NCI-H1436 (cell line): ENCODE measurements around the gene SF1.

Experiments
- DNase-seq: peaks from one replicate; lab custom pipeline; 2025; lab: John Stamatoyannopoulos, UW

Gene SF1

GRCh38 chr11:64762277-64762673 is 16.1 kb downstream of the SF1 start:
- DNase-seq = no peak

- no peak for DNase-seq
These were observed 17.5 kb downstream of the SF1 start for GRCh38 chr11:64760759-64761420.

GRCh38 chr11:64759722-64760719 is 18.3 kb downstream of the SF1 start, which contains the start of gene PYGM:
TSS of gene PYGM (minus strand) at chr11:64759974. CDS start at chr11:64759898, 76 bp downstream.
- DNase-seq = no peak

- DNase-seq = no peak
These were observed 19.1 kb downstream of the SF1 start for GRCh38 chr11:64759131-64759721.

DNA sequence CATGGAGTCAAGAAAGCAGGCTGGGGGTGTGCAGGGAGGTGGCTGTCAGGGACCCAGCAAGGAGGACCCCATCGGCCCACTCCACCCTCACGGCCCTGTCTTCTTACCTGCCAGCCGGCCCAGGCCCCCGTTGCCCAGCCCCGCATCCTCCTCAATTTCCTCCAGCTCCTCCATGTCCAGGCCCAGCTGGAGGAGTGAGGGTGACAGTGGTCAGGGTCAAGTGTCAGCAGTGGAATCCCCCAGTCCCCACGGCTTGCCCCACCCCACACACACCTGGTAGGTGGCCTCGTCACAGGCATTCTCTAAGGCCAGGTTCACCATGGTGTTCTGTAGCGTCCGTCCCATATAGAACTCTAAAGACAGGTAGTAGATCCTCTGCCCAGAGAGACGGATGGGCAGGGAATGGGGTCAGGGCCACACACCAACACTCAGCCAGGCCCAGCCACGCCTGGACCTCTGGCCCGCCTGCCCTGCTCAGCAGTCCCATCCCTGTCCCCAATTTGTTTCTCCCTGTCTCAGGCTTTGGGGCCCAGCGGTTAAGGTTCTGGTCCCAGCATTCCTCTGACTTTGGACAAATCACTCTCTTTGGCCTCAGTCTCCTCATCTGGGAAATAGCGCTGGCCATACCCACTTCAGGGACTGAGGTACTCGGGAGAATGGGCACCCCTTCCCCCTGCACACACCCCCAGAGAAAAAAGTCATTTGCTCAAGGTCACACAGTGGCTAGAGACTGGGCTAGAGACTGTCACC is 19.8 kb downstream of the SF1 start:
- no peak for DNase-seq

DNA sequence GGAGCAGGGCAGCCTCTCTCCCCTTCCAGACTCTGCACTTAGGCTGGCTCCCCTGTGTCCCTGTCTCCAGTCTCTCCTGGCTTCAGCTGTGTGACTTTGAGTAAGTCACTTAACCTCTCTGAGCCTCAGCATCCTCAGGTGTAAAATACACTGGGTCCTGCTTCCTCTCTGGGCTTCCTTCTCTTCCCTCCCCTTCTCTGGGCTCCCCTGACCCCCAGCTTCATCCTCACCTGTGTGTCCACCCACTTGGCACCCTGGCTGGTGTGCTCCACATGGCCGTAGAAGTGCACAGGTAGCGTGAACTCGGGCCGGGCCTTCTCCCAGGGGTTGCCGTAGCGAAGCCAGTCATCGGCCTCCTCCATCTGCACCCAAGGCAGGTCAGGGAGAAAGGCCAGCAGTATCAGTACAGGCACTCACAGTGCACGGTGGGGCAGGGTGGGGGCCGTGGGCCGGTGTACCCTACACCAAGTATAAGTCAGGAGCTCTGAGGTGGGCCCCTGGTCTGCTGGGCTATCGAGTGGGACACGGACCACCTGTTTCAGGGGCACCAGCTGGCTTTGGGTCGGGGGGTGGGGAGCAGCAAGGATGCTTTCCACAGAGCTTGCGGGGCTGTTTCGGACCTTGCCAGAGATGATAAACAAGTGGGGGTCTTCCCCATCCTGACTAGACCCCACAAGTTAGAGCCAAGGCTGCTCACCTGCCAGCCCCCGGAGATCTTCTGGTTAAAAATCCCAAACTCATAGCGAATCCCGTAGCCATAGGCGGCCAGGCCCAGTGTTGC is 20.6 kb downstream of the SF1 start:
- no peak for DNase-seq

GRCh38 chr11:64755681-64756361 is 22.5 kb downstream of the SF1 start:
- no peak for DNase-seq

DNA sequence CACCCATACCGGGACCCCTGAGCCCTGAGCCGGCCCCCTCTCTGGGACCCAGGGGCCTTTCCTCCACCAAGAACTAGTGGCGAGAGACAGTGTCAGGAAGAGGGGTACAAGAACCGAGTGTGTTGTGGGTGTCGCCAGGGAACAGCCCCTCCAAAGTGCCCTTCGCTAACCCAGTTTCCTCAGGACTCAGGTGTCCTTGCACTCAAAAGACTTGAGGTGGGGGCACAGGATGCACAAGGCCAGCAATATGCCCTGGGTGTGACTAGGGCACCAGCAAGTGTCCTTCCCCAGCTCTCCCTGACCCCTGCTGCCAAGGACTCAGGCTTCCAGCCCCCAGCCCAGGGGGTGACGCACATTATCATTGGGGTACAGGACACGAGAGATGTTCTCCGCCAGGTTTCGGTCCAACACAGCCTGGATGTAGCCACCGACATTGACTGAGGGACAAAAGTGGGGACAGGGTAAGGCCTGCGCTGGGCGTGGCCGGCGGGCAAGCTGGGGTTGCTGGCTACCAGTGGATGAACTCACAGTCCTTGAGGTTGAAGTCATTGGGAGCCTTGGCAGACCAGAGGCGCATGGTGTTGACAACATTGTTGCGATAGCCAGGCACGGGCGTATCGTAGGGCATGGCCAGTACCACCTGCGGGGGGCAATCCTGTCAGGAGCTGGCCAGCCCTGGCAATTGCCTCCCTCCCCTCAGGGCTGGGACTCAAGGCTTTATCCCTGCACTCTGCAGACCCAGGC is 23.3 kb downstream of the SF1 start:
- DNase-seq = no peak

- no peak for DNase-seq
These were observed 24.0 kb downstream of the SF1 start for GRCh38 chr11:64754124-64754918.

DNA sequence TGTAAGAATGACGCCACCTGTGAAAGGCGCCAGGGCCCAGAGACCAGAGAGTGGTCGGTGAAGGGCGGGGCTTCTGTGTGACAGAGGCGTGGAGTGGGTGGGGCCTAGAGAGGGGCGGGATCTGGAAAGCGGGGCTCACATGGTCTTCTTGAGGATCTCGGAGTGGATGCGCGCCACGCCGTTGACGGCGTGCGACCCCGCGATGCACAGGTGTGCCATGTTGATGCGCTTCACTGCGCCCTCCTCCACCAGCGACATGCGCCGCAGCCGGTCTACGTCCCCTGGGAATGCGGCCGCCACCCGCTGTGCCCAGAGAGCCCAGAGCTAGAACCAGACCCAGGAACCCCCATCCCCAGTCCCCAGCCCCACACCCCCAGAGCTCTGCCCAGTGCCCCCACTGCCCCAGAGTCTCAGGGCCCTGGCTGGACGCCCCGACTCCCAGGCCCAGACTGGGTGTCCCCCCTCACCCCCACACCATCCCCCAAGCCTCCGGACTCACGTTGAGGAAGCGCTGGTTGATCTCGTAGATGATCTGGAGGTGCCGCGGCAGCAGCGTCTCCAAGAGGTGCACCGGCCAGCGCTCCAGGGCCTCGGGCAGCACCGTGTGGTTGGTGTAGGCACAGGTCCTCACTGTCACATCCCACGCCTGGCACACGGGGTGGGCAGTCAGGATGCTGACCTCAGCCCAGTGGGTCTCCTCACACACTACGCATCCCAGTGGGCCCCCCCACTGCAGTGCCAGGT is 24.8 kb downstream of the SF1 start:
- no peak for DNase-seq

DNA sequence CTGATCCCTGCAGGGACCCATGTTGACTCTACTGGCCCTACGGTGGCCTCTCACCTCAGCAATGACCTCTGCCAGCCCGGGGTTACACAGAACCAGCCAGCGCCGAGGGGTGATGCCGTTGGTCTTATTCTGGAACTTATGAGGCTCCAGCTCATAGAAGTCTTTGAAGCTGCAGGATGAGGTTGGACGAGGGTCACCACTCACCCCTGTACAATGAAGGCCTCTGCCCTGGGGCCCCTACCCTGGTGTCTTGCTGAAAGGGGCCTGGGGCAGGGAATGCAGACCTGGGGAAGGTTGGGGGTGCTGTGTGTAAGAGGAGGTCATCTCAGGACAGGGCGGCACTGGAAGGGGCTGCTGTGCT is 25.3 kb downstream of the SF1 start:
- no peak for DNase-seq

GRCh38 chr11:64752175-64752970 is 26.0 kb downstream of the SF1 start:
- DNase-seq = no peak

DNA sequence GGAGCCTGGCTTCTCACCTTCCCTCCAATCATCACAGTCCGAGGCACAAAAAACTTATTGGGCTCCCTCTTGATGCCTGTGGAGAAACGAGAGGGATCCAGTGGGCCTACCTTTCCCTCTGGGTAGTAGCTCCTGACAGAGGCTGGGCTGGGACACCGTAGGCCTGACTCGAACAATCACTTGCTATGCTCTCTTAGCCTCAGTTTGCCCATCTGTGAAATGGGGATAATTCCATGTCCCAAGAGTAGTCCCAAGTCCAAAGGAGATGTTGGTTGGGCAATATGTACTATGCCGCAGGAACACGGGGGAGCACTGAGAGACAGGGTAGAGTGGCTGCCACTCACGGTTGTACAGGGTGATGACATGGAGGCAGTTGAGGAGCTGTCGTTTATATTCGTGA is 26.8 kb downstream of the SF1 start:
- no peak for DNase-seq

DNA sequence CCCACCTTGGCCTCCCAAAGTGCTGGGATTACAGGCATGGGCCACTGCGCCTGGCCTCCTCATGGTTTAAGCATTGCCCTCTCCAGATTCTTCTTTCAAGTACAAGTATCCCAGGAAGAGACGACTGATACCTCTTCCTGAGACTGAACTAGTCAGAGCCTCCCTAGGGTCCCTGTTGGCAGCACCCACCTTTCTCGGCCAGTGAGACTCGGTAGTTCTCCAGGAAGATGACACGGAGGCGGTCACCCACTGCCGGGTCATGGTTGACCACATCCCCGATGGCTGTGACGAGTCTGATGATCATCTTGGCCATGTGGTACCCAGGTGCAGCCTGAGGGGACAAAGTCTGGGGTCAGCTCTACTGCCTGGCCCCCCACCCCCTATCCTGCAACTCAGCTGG is 27.2 kb downstream of the SF1 start:
- no peak for DNase-seq

GRCh38 chr11:64750361-64751054 is 27.8 kb downstream of the SF1 start:
- no peak for DNase-seq

- DNase-seq = no peak
These were observed 30.2 kb downstream of the SF1 start for GRCh38 chr11:64747961-64748665.
